Type B pancreatic cell (in vitro differentiated cells): ENCODE results near the gene CAMTA1. TPM values are rescaled to one million over a fixed set of nuclear protein-coding genes. Genes with fewer than 3 reads are reported as not detected.

Experiments
- DNase-seq: peaks from one replicate; pipeline ENCODE4 v3.0.0; 2021; ENCODE audit warnings: mixed read lengths; ENCODE audit not compliant: unreplicated experiment; ENCODE audit errors: extremely low spot score
- H3K27ac Mint-ChIP-seq: 2 replicates; pipeline ENCODE4 v1.8.0; 2021; ENCODE audit warnings: mild to moderate bottlenecking, mixed read lengths
- H3K27me3 Mint-ChIP-seq: 2 replicates; pipeline ENCODE4 v1.8.0; 2021; ENCODE audit warnings: mixed read lengths
- H3K36me3 Mint-ChIP-seq: 2 replicates; pipeline ENCODE4 v1.8.0; 2021; ENCODE audit warnings: mixed read lengths
- H3K4me1 Mint-ChIP-seq: one replicate; pipeline ENCODE4 v1.8.0; 2021; ENCODE audit warnings: mixed read lengths; ENCODE audit not compliant: unreplicated experiment
- H3K4me3 Mint-ChIP-seq: 2 replicates; pipeline ENCODE4 v1.8.0; 2021; ENCODE audit warnings: mild to moderate bottlenecking, mixed read lengths
- H3K9me3 Mint-ChIP-seq: 2 replicates; pipeline ENCODE4 v1.8.0; 2021; ENCODE audit warnings: mixed read lengths
- total RNA-seq: library from RNA; stranded (reverse); gene quantifications from 2 replicates; pipeline ENCODE4 v1.2.1, GENCODE V29; 2021; ENCODE audit warnings: low replicate concordance
- TF ChIP-seq, protein P1 (sequence below): fragments of 200-600 bp; sonication (generic); conservative IDR thresholded peaks from 2 replicates; pipeline ENCODE4 v1.5.0; 2021; ENCODE audit warnings: antibody characterized with exemption, mild to moderate bottlenecking

The CAMTA1 gene
- total RNA-seq, 1 donor from 2014 or later, result 82.5 TPM

DNA sequence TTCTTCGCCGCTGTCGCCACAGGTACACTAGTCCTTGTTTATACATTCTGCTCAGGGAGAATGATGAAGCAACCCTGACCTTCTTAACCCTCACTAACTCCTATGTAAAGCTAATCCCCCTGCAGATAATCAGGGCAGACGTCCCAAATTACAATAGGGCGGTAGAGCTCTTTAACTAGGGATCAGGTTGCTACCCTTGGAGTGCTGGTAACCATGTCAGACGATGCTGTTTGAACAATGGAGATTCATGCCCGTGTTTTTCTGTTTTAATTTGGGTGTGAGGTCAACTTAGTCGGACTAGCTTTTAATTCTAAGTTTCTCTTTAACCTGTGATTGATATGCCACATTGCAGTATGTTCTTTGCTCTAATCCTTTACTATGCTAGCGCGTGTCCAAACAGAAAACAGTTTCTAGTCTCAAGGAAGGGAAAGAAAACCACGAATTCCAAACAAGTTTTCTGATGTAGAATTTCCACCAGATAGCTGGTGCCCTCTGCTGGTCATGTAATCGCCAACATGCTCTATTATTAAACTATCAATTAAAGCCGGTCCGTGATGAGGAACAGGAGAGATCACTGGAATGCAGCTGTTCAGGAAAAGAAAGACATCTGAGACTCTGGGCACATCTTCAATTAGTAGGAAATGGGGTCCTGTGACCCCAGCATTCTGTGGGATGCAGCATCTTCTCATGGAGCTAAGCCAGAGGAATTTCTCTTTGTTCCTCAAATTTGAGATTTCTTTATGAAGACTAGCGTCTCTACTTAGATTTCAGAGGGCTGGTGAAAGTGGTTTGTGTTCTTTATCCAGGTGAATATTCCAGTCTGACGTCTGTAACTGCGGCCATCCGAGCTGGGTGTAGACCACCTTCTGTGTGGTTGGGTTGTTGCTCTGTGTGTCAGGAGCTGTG lies 967.5 kb downstream of the CAMTA1 start:
- Mint-ChIP-seq H3K27me3 (no peaks in the 10 kb centered on the region), H3K4me1 (peaks cover 28% of the 10 kb centered on the region), H3K27ac (peak overlapping the region; percentile 74), H3K36me3 (no peaks in the 10 kb centered on the region), H3K4me3 (peak overlapping the region; percentile 85), H3K9me3 (no peaks in the 10 kb centered on the region)
- no peak for DNase-seq
- TF ChIP-seq, protein P1, sequence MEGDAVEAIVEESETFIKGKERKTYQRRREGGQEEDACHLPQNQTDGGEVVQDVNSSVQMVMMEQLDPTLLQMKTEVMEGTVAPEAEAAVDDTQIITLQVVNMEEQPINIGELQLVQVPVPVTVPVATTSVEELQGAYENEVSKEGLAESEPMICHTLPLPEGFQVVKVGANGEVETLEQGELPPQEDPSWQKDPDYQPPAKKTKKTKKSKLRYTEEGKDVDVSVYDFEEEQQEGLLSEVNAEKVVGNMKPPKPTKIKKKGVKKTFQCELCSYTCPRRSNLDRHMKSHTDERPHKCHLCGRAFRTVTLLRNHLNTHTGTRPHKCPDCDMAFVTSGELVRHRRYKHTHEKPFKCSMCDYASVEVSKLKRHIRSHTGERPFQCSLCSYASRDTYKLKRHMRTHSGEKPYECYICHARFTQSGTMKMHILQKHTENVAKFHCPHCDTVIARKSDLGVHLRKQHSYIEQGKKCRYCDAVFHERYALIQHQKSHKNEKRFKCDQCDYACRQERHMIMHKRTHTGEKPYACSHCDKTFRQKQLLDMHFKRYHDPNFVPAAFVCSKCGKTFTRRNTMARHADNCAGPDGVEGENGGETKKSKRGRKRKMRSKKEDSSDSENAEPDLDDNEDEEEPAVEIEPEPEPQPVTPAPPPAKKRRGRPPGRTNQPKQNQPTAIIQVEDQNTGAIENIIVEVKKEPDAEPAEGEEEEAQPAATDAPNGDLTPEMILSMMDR, result peak; percentile 92

DNA sequence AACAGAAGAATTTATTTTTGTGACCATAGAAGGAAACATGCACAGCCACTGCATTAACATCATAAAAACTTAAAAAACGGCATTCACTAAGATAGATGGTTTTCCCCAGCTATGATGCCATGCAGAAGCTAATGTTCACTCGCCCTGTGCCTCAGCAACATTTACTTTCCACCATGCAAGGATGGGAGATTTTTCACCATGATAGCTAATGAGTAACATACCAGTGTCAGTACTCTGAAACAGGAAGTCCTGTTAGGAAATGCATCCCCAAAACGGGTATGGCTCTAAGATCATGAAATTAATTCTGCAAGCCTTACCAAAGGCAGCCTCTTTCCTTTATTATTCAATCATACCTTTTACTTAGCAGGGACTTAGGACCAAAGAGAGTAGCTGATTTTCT lies 968.4 kb downstream of the CAMTA1 start:
- H3K4me1 Mint-ChIP-seq, result peaks cover 28% of the 10 kb centered on the region
- H3K36me3 Mint-ChIP-seq, result no peaks in the 10 kb centered on the region
- TF ChIP-seq, protein P1, result no peak
- no peaks in the 10 kb centered on the region for H3K9me3 Mint-ChIP-seq
- H3K27me3 Mint-ChIP-seq, result no peaks in the 10 kb centered on the region
- H3K4me3 Mint-ChIP-seq, result no peak overlapping the region
- no peak overlapping the region for H3K27ac Mint-ChIP-seq
- no peak for DNase-seq

DNA sequence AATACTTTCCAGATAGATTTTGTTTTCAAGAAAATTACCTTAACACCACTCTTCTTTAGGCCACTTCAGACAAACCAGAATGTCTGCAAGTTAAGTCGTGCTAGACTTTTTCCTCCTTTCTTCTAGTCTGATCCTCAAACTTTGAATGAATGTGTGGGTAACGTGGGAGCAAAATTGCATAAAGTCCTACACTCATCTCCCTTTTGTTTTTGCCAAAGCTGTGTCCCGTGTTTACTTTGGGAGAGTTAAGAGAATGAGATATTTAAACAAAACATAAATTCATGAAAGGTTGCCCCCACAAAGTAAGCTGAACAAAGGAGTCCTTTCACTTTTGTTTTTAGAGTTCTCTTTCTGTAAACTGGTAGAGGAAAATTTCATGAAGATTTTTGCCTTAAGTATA lies 969.0 kb downstream of the CAMTA1 start:
- Mint-ChIP-seq H3K36me3 (no peaks in the 10 kb centered on the region), H3K27me3 (no peaks in the 10 kb centered on the region), H3K9me3 (no peaks in the 10 kb centered on the region), H3K4me1 (peaks cover 28% of the 10 kb centered on the region), H3K27ac (no peak overlapping the region), H3K4me3 (no peak overlapping the region)
- TF ChIP-seq, protein P1, result no peak
- no peak for DNase-seq

DNA sequence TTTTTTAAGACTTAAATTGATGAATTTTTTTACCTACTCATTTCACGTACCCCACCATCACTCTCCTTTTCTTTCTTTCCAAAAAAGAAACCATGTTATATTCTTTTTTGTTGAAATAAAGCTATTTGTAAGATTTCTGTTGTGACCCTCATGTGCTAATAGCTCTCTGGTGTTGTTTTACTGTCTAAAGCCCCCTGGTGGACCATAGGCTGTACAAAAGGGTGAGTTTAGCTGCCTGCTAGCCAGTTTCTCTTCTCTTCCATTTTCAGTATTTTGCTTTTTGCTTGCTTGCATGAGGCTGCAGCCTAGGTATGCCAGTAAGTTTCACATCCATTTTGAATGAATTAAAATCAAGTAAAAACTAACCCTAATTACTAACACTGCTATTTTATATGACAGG lies 970.2 kb downstream of the CAMTA1 start:
- Mint-ChIP-seq H3K27me3 (no peaks in the 10 kb centered on the region), H3K4me1 (peaks cover 28% of the 10 kb centered on the region), H3K9me3 (no peaks in the 10 kb centered on the region), H3K27ac (no peak overlapping the region), H3K36me3 (no peaks in the 10 kb centered on the region), H3K4me3 (no peak overlapping the region)
- TF ChIP-seq, protein P1, result peak; percentile 76
- DNase-seq, result no peak

DNA sequence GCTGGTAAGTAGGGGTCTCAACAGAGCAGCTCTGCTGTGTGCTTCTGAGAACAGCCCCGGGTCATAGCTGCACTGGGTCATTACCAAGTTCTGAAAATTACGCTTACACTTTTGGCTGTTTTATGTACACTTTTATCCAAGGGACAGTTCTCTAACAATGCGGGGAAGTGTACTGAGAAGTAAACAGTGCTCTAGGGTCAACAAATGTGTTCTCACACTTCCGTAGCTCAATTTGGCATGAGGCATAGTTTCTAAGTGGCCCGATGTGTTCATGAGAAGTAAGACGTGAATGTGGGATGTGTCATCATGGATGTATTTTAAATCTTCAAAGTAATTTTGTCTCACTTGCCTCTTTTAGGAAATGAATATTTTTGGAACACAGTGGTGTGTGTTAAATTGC lies 975.0 kb downstream of the CAMTA1 start:
- DNase-seq, result no peak
- Mint-ChIP-seq H3K36me3 (no peaks in the 10 kb centered on the region), H3K4me1 (peaks cover 5% of the 10 kb centered on the region), H3K27ac (no peak overlapping the region), H3K27me3 (no peaks in the 10 kb centered on the region), H3K9me3 (no peaks in the 10 kb centered on the region), H3K4me3 (no peak overlapping the region)
- TF ChIP-seq, protein P1, result no peak
